Gastrocnemius medialis (tissue), 4 donors: ENCODE results near the gene FBXO44.

Experiments used
- POLR2A ChIP-seq, 2 donors: fragments of 450-650 bp; IDR thresholded peaks; one replicate each; pipeline ENCODE4 v1.6.1; 2017; ENCODE audit warnings: antibody characterized with exemption in 2 of 2, mild to moderate bottlenecking in 2 of 2, moderate library complexity in 2 of 2
- TF ChIP-seq, protein P1 (sequence below), 5 experiments: fragments of 450-650 bp in 3 of 5; fragments of 200-600 bp in 2 of 5; sonication (generic) in 2 of 5; IDR thresholded peaks in 4 of 5; conservative IDR thresholded peaks in 1 of 5; 1 replicate in 4 of 5; 2 replicates in 1 of 5; pipeline ENCODE4 v1.5.1; 2016 to 2019; ENCODE audit warnings: antibody characterized with exemption in 5 of 5, mild to moderate bottlenecking in 3 of 5, moderate library complexity in 3 of 5

- TF ChIP-seq, protein P1, sequence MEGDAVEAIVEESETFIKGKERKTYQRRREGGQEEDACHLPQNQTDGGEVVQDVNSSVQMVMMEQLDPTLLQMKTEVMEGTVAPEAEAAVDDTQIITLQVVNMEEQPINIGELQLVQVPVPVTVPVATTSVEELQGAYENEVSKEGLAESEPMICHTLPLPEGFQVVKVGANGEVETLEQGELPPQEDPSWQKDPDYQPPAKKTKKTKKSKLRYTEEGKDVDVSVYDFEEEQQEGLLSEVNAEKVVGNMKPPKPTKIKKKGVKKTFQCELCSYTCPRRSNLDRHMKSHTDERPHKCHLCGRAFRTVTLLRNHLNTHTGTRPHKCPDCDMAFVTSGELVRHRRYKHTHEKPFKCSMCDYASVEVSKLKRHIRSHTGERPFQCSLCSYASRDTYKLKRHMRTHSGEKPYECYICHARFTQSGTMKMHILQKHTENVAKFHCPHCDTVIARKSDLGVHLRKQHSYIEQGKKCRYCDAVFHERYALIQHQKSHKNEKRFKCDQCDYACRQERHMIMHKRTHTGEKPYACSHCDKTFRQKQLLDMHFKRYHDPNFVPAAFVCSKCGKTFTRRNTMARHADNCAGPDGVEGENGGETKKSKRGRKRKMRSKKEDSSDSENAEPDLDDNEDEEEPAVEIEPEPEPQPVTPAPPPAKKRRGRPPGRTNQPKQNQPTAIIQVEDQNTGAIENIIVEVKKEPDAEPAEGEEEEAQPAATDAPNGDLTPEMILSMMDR (IDR thresholded peaks at IDR 0.05 in 4 of 5, conservative IDR thresholded peaks at IDR 0.05 in 1 of 5): no peak
- TF ChIP-seq POLR2A (IDR thresholded peaks at IDR 0.05): no peak
Measured at GRCh38 chr1:11685210-11685752, 30.6 kb downstream of the FBXO44 start.
